Measurements from ENCODE around the gene CRYGA. TPM values are rescaled to one million over a fixed set of nuclear protein-coding genes. Genes with fewer than 3 reads are reported as not detected.

The CRYGA gene
- polyA plus RNA-seq, 1 of the 3 experiments (the other 2 are of a cell fraction), result not detected

- Histone ChIP-seq H3K4me3 (ENCODE audit: low read depth in 2 of 2, low read length in 1 of 2) (no peak overlapping the region), H3K4me2 (no peak overlapping the region), H3K9me2 (no peaks in the 10 kb centered on the region), H3K9ac (no peak overlapping the region), H3K27me3 (ENCODE audit: insufficient read depth) (no peaks in the 10 kb centered on the region), H3K27ac (ENCODE audit: low read depth in 2 of 2, low read length in 1 of 2) (no peak overlapping the region), H3K36me3 (replicated peaks in 1 of 2; ENCODE audit: control insufficient read depth in 1 of 2, insufficient read depth in 2 of 2, low read length in 1 of 2) (no peaks in the 10 kb centered on the region), H3F3A (replicated peaks; ENCODE audit: insufficient read depth) (no peaks in the 10 kb centered on the region), H2AFZ (ENCODE audit: low read depth) (no peak overlapping the region), H4K20me1 (ENCODE audit: insufficient read depth) (no peaks in the 10 kb centered on the region), H3K79me2 (ENCODE audit: insufficient read depth) (no peaks in the 10 kb centered on the region), H3K9me3 (no peaks in the 10 kb centered on the region), H3K4me1 (ENCODE audit: control insufficient read depth in 1 of 2, insufficient read depth in 2 of 2, low read depth in 1 of 2, low read length in 1 of 2) (peaks cover 0 to 8% of the 10 kb centered on the region in 2 experiments; a peak in 1 of 4 replicates)
- no peak for DNase-seq
- WGBS (ENCODE audit: low lambda C conversion rate), result 88% methylated on average over 2 of the region's 2 CpGs
- ChIA-PET CTCF (interaction anchor here (1.7 to 2.2 kb wide), 3 partner anchors 35 to 118 kb away, joined by 7 to 10 read pairs (median 9); partner anchors contain the start of gene IDH1), POLR2A (no interaction called here)
- TF ChIP-seq USF1 (IDR thresholded peaks at IDR 0.05; ENCODE audit: borderline replicate concordance, low read depth), result no peak
Observed at GRCh38 chr2:208136716-208137094, 26.7 kb downstream of the CRYGA start.

GRCh38 chr2:208135794-208136715 lies 27.3 kb downstream of the CRYGA start:
- Histone ChIP-seq H3K27ac (ENCODE audit: low read depth in 2 of 2, low read length in 1 of 2) (no peak overlapping the region), H3K4me3 (ENCODE audit: low read depth in 2 of 2, low read length in 1 of 2) (no peak overlapping the region), H3K36me3 (replicated peaks in 1 of 2; ENCODE audit: control insufficient read depth in 1 of 2, insufficient read depth in 2 of 2, low read length in 1 of 2) (no peaks in the 10 kb centered on the region), H3K4me2 (no peak overlapping the region), H3K4me1 (ENCODE audit: control insufficient read depth in 1 of 2, insufficient read depth in 2 of 2, low read depth in 1 of 2, low read length in 1 of 2) (peaks cover 0 to 8% of the 10 kb centered on the region in 2 experiments; a peak in 1 of 4 replicates), H2AFZ (ENCODE audit: low read depth) (no peak overlapping the region), H3K9me2 (no peaks in the 10 kb centered on the region), H3K79me2 (ENCODE audit: insufficient read depth) (no peaks in the 10 kb centered on the region), H3K9ac (no peak overlapping the region), H3K27me3 (ENCODE audit: insufficient read depth) (no peaks in the 10 kb centered on the region), H3F3A (replicated peaks; ENCODE audit: insufficient read depth) (no peaks in the 10 kb centered on the region), H3K9me3 (no peaks in the 10 kb centered on the region), H4K20me1 (ENCODE audit: insufficient read depth) (no peaks in the 10 kb centered on the region)
- DNase-seq, result no peak
- ChIA-PET CTCF (interaction anchor here (0.8 to 2.1 kb wide), 3 partner anchors 34 to 119 kb away, joined by 3 to 10 read pairs (median 9); partner anchors contain the start of gene IDH1), POLR2A (no interaction called here)
- TF ChIP-seq NRF1 (IDR thresholded peaks at IDR 0.05; ENCODE audit: low read depth, low read length), result no peak
- TF ChIP-seq IRF3 (IDR thresholded peaks at IDR 0.05; ENCODE audit: low read depth, low read length), result no peak
- TF ChIP-seq SIN3A (IDR thresholded peaks at IDR 0.05; ENCODE audit: borderline replicate concordance, low read depth, low read length), result no peak
- TF ChIP-seq TCF12 (IDR thresholded peaks at IDR 0.05), result no peak
- TF ChIP-seq MEF2A (IDR thresholded peaks at IDR 0.05; ENCODE audit: borderline replicate concordance, low read depth), result no peak
- no peak for TF ChIP-seq JUND (IDR thresholded peaks at IDR 0.05)
- TF ChIP-seq YY1 (IDR thresholded peaks at IDR 0.05; ENCODE audit: low read depth), result no peak
- no peak for TF ChIP-seq RAD21 (IDR thresholded peaks at IDR 0.05; ENCODE audit: low read length)
- no peak for TF ChIP-seq RXRA (IDR thresholded peaks at IDR 0.05; ENCODE audit: borderline replicate concordance, low read depth)
- TF ChIP-seq EP300 (IDR thresholded peaks at IDR 0.05; ENCODE audit: borderline replicate concordance in 1 of 2, low read depth in 1 of 2, low read length in 1 of 2), result no peak
- no peak for TF ChIP-seq NFIC (IDR thresholded peaks at IDR 0.05; ENCODE audit: borderline replicate concordance)
- 90% methylated on average over 11 of the region's 11 CpGs for WGBS (ENCODE audit: low lambda C conversion rate)
